HepG2 (cell line): ENCODE data around the gene OPRL1. TPM values are rescaled to one million over a fixed set of nuclear protein-coding genes. Genes with fewer than 3 reads are reported as not detected.

ENCODE experiments used
- ATAD3A ChIP-seq: sonication (generic); formaldehyde crosslinking; IDR thresholded peaks from 2 replicates; pipeline ENCODE4 v1.4.0; 2020; ENCODE audit warnings: missing genetic modification reagents
- ATF6 ChIP-seq: sonication (generic); formaldehyde crosslinking; conservative IDR thresholded peaks from 2 replicates; pipeline ENCODE4 v1.4.0; 2020; ENCODE audit warnings: missing genetic modification reagents
- CBX1 ChIP-seq: IDR thresholded peaks from one replicate; pipeline ENCODE4 v1.6.1; 2016; ENCODE audit warnings: antibody characterized with exemption, low read depth
- CCAR2 ChIP-seq: fragments of 200-400 bp; formaldehyde crosslinking; optimal IDR thresholded peaks from 2 replicates; pipeline ENCODE3; 2018; ENCODE audit warnings: low read depth, mild to moderate bottlenecking, low read length, moderate library complexity
- DPF2 ChIP-seq: sonication (generic); formaldehyde crosslinking; IDR thresholded peaks from 2 replicates; pipeline ENCODE4 v1.4.0; 2020; ENCODE audit warnings: mild to moderate bottlenecking, low read depth, missing genetic modification reagents, borderline replicate concordance
- KDM5B ChIP-seq: sonication (generic); formaldehyde crosslinking; IDR thresholded peaks from 2 replicates; pipeline ENCODE4 v1.4.0; 2020; ENCODE audit warnings: missing genetic modification reagents, mild to moderate bottlenecking, borderline replicate concordance
- MATR3 ChIP-seq: sonication (generic); formaldehyde crosslinking; IDR thresholded peaks from 2 replicates; pipeline ENCODE4 v1.4.0; 2020; ENCODE audit warnings: missing genetic modification reagents
- MAZ ChIP-seq, 2 experiments: sonication (generic) in 1 of 2; formaldehyde crosslinking in 1 of 2; IDR thresholded peaks; 2 replicates each; pipeline versions ENCODE4 v1.5.0 to v1.6.1; 2012 to 2020; ENCODE audit warnings: low read depth in 2 of 2, mild to moderate bottlenecking in 2 of 2, borderline replicate concordance in 1 of 2, improper control_type of control experiment in 1 of 2, low read length in 1 of 2, missing genetic modification reagents in 1 of 2, moderate library complexity in 1 of 2
- MEIS1 ChIP-seq: sonication (generic); formaldehyde crosslinking; IDR thresholded peaks from 2 replicates; pipeline ENCODE4 v1.9.0; 2021; ENCODE audit warnings: mild to moderate bottlenecking, missing genetic modification reagents, moderate library complexity, borderline replicate concordance
- NFATC3 ChIP-seq: sonication (generic); formaldehyde crosslinking; IDR thresholded peaks from 2 replicates; pipeline ENCODE4 v1.5.1; 2020; ENCODE audit warnings: mild to moderate bottlenecking, missing genetic modification reagents
- NFYC ChIP-seq: IDR thresholded peaks from 2 replicates; pipeline ENCODE4 v1.6.1; 2016; ENCODE audit warnings: missing genetic modification reagents, missing compliant biosample characterization
- ZBTB20 ChIP-seq: sonication (generic); formaldehyde crosslinking; IDR thresholded peaks from 2 replicates; pipeline ENCODE4 v1.8.1; 2023; ENCODE audit warnings: missing genetic modification reagents, low read depth, mild to moderate bottlenecking, borderline replicate concordance
- ZC3H4 ChIP-seq: sonication (generic); formaldehyde crosslinking; IDR thresholded peaks from 2 replicates; pipeline ENCODE4 v1.4.0; 2020; ENCODE audit warnings: missing genetic modification reagents, borderline replicate concordance
- ZFP36L2 ChIP-seq: sonication (generic); formaldehyde crosslinking; IDR thresholded peaks from 2 replicates; pipeline ENCODE4 v1.4.0; 2020; ENCODE audit warnings: missing genetic modification reagents
- ZNF121 ChIP-seq: sonication (generic); formaldehyde crosslinking; IDR thresholded peaks from 2 replicates; pipeline ENCODE4 v1.5.0; 2020; ENCODE audit warnings: mild to moderate bottlenecking, missing genetic modification reagents
- ZNF251 ChIP-seq: sonication (generic); formaldehyde crosslinking; IDR thresholded peaks from 2 replicates; pipeline ENCODE4 v1.9.0; 2021; ENCODE audit warnings: mild to moderate bottlenecking, missing genetic modification reagents
- polyA plus RNA-seq, 8 experiments: library from polyadenylated mRNA; depleted of rRNA in 3 of 8; stranded (reverse) in 7 of 8; unstranded in 1 of 8; fragments of >200 nt; fragmentation: Illumina TruSeq in 4 of 8; extraction: Trizol in 4 of 8; gene quantifications; 2 replicates each; pipeline versions ENCODE4 v1.2.1 to v1.2.3, GENCODE V29; 2011 to 2016; ENCODE audit warnings: low read depth in 4 of 8, missing spikeins in 1 of 8, mixed read lengths in 1 of 8; ENCODE audit not compliant: insufficient read depth in 1 of 8
- total RNA-seq, 5 experiments: library from RNA; depleted of rRNA; stranded (reverse); fragments of >200 nt; fragmentation: Illumina TruSeq; extraction: Trizol; gene quantifications; 2 replicates each; pipeline ENCODE4 v1.2.3, GENCODE V29; 2016; ENCODE audit warnings: low read depth in 1 of 5
- TF ChIP-seq, protein P1 (sequence below): IDR thresholded peaks from 2 replicates; pipeline ENCODE4 v1.6.1; 2016
- TF ChIP-seq, protein P2 (sequence below): sonication (generic); formaldehyde crosslinking; IDR thresholded peaks from 2 replicates; pipeline ENCODE4 v1.4.0; 2020; ENCODE audit warnings: missing genetic modification reagents
- TF ChIP-seq, protein P3 (sequence below): sonication (generic); formaldehyde crosslinking; IDR thresholded peaks from 2 replicates; pipeline ENCODE4 v1.4.0; 2020; ENCODE audit warnings: mild to moderate bottlenecking, low read depth, missing genetic modification reagents
- TF ChIP-seq, protein P4 (sequence below): sonication (generic); formaldehyde crosslinking; IDR thresholded peaks from 2 replicates; pipeline ENCODE4 v1.4.0; 2020; ENCODE audit warnings: missing genetic modification reagents

Gene OPRL1
- total and polyA plus RNA-seq, 2 of the 13 experiments (the other 11 are each of a cell fraction or from before 2014, with no cell fraction given): 0.35 to 0.71 TPM

DNA sequence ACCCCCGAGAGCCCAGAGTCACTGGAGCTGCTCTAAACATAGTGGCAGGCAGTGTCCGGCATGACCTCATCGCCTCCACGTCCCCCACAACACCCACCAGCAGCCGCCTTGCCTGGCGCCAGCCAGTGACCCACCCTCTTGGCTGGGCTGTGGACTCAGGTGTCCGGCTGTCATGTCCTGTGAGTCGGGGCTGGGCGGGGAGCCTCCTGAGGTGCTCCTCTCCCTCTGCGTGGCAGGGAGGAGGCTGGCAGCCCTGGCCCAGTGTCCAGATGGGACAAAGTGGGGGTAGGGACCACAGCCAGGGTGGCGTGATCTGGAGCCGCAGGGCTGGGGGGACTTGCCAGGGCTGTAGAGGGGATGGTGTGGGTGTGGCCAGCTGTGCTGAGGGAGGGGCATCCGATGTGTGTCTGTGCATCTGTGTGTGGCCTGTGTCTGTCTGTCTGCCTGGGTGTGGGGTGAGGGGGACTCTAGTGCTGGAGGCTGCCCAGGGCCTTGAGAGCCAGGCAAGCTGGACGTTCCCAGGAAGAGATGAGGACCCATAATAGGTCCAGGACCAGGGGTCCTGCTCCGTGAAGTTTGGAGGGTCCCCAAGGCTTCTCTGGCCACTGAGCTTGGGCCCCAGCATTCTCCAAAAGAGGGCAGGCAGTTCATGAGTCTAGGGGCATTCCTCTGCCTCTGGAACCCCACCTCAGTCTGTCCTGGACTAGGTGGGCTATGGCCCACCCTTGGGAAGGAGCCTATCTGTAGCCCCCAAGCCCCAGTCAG lies 28.1 kb upstream of the OPRL1 start (continued):
- TF ChIP-seq ATF6 (no peak), ZNF121 (CRISPR knock-in tag) (peak; percentile 87), ZFP36L2 (CRISPR knock-in tag) (no peak), CBX1 (peak; percentile 32), KDM5B (CRISPR knock-in tag) (peak; percentile 45; the same call in 1 of the 2 replicates), NFATC3 (CRISPR knock-in tag) (no peak), NFYC (no peak), MEIS1 (CRISPR knock-in tag) (peak; percentile 32; the same call in 1 of the 2 replicates), ATAD3A (CRISPR knock-in tag) (no peak), ZC3H4 (CRISPR knock-in tag) (no peak), MATR3 (CRISPR knock-in tag) (0 out of 2 replicates have a peak, but pooled peaks have one; percentile 27), MAZ (IDR thresholded peaks at IDR 0.05; ENCODE audit: borderline replicate concordance, low read depth, low read length) (no peak), MAZ (CRISPR knock-in tag; IDR thresholded peaks at IDR 0.05; ENCODE audit: low read depth) (no peak), DPF2 (CRISPR knock-in tag) (0 out of 2 replicates have a peak, but pooled peaks have one; percentile 39), ZBTB20 (CRISPR knock-in tag) (no peak), CCAR2 (no peak), ZNF251 (CRISPR knock-in tag) (0 out of 2 replicates have a peak, but pooled peaks have one; percentile 76)
- TF ChIP-seq, protein P1, sequence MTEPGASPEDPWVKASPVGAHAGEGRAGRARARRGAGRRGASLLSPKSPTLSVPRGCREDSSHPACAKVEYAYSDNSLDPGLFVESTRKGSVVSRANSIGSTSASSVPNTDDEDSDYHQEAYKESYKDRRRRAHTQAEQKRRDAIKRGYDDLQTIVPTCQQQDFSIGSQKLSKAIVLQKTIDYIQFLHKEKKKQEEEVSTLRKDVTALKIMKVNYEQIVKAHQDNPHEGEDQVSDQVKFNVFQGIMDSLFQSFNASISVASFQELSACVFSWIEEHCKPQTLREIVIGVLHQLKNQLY (CRISPR knock-in tag): no peak
- TF ChIP-seq, protein P2, sequence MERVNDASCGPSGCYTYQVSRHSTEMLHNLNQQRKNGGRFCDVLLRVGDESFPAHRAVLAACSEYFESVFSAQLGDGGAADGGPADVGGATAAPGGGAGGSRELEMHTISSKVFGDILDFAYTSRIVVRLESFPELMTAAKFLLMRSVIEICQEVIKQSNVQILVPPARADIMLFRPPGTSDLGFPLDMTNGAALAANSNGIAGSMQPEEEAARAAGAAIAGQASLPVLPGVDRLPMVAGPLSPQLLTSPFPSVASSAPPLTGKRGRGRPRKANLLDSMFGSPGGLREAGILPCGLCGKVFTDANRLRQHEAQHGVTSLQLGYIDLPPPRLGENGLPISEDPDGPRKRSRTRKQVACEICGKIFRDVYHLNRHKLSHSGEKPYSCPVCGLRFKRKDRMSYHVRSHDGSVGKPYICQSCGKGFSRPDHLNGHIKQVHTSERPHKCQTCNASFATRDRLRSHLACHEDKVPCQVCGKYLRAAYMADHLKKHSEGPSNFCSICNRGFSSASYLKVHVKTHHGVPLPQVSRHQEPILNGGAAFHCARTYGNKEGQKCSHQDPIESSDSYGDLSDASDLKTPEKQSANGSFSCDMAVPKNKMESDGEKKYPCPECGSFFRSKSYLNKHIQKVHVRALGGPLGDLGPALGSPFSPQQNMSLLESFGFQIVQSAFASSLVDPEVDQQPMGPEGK (CRISPR knock-in tag): 0 out of 2 replicates have a peak, but pooled peaks have one; percentile 28
- TF ChIP-seq, protein P3, sequence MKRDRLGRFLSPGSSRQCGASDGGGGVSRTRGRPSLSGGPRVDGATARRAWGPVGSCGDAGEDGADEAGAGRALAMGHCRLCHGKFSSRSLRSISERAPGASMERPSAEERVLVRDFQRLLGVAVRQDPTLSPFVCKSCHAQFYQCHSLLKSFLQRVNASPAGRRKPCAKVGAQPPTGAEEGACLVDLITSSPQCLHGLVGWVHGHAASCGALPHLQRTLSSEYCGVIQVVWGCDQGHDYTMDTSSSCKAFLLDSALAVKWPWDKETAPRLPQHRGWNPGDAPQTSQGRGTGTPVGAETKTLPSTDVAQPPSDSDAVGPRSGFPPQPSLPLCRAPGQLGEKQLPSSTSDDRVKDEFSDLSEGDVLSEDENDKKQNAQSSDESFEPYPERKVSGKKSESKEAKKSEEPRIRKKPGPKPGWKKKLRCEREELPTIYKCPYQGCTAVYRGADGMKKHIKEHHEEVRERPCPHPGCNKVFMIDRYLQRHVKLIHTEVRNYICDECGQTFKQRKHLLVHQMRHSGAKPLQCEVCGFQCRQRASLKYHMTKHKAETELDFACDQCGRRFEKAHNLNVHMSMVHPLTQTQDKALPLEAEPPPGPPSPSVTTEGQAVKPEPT (CRISPR knock-in tag): 0 out of 2 replicates have a peak, but pooled peaks have one; percentile 43
- TF ChIP-seq, protein P4, sequence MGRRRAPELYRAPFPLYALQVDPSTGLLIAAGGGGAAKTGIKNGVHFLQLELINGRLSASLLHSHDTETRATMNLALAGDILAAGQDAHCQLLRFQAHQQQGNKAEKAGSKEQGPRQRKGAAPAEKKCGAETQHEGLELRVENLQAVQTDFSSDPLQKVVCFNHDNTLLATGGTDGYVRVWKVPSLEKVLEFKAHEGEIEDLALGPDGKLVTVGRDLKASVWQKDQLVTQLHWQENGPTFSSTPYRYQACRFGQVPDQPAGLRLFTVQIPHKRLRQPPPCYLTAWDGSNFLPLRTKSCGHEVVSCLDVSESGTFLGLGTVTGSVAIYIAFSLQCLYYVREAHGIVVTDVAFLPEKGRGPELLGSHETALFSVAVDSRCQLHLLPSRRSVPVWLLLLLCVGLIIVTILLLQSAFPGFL: 0 out of 2 replicates have a peak, but pooled peaks have one; percentile 7
